Smooth muscle cell (in vitro differentiated cells): Measurements from ENCODE around the gene LCORL. TPM values are rescaled to one million over a fixed set of nuclear protein-coding genes. Genes with fewer than 3 reads are reported as not detected.
A peak's percentile ranks its signal among the peaks of the same experiment; 100 is the strongest.
"Not testable (repeated sequence)": the region's sequence is repeated elsewhere in the genome, so short reads cannot be mapped to it uniquely, and the experiment has no call there.

Source experiments
- DNase-seq: peaks from one replicate; lab custom pipeline; 2025; ENCODE audit not compliant: unreplicated experiment; lab: John Stamatoyannopoulos, UW
- H2AFZ ChIP-seq: fragments of 200-600 bp; sonication (generic); 2 replicates; pipeline ENCODE4 v1.6.0; 2016; ENCODE audit warnings: antibody characterized with exemption, low read depth, mild to moderate bottlenecking
- H3F3A ChIP-seq: fragments of 200-600 bp; sonication (generic); 2 replicates; pipeline ENCODE4 v1.6.0; 2017; ENCODE audit warnings: antibody characterized with exemption, low read depth
- H3K27ac ChIP-seq: fragments of 200-600 bp; sonication (generic); 2 replicates; pipeline ENCODE4 v1.5.1; 2016; ENCODE audit warnings: low read depth, mild to moderate bottlenecking
- H3K27me3 ChIP-seq: fragments of 200-600 bp; sonication (generic); 2 replicates; pipeline ENCODE4 v1.6.1; 2016; ENCODE audit warnings: low read depth, mild to moderate bottlenecking
- H3K36me3 ChIP-seq: fragments of 200-600 bp; sonication (generic); 2 replicates; pipeline ENCODE4 v1.5.1; 2016; ENCODE audit warnings: low read depth
- H3K4me1 ChIP-seq: fragments of 200-600 bp; sonication (generic); 2 replicates; pipeline ENCODE4 v1.5.1; 2016; ENCODE audit warnings: low read depth
- H3K4me2 ChIP-seq: fragments of 200-600 bp; sonication (generic); 2 replicates; pipeline ENCODE4 v1.6.0; 2016; ENCODE audit warnings: mild to moderate bottlenecking
- H3K4me3 ChIP-seq: fragments of 200-600 bp; sonication (generic); 2 replicates; pipeline ENCODE4 v1.5.1; 2016; ENCODE audit warnings: mild to moderate bottlenecking
- H3K79me2 ChIP-seq: fragments of 200-600 bp; sonication (generic); 2 replicates; pipeline ENCODE4 v1.6.0; 2016; ENCODE audit warnings: low read depth, mild to moderate bottlenecking
- H3K9ac ChIP-seq: fragments of 200-600 bp; sonication (generic); 2 replicates; pipeline ENCODE4 v1.6.0; 2016; ENCODE audit warnings: low read depth
- H3K9me3 ChIP-seq: fragments of 200-600 bp; sonication (generic); replicated peaks from 2 replicates; pipeline ENCODE4 v1.5.1; 2016; ENCODE audit warnings: low read depth
- H4K20me1 ChIP-seq: fragments of 200-600 bp; sonication (generic); 2 replicates; pipeline ENCODE4 v1.6.0; 2016; ENCODE audit warnings: low read depth
- CTCF ChIP-seq: fragments of 200-600 bp; sonication (generic); IDR thresholded peaks from 2 replicates; pipeline ENCODE4 v1.5.1; 2017; ENCODE audit warnings: borderline replicate concordance, mild to moderate bottlenecking, antibody characterized with exemption; ENCODE audit not compliant: insufficient read depth, poor library complexity, severe bottlenecking
- WGBS: methylation state at CpG from one replicate; pipeline ENCODE4 v1.1.7; 2016; ENCODE audit warnings: low lambda C conversion rate; 5-methylcytosine and 5-hydroxymethylcytosine counted together
- polyA plus RNA-seq: library from polyadenylated mRNA; unstranded; fragments of >200 nt; fragmentation: Nextera tagmentation; extraction: Ambion mirVana; gene quantifications from 2 replicates; pipeline ENCODE4 v1.2.1, GENCODE V29; 2016
- total RNA-seq: library from RNA; depleted of rRNA; stranded (reverse); fragments of >200 nt; gene quantifications from 2 replicates; pipeline ENCODE4 v1.2.3, GENCODE V29; 2014

LCORL gene
- total and polyA plus RNA-seq, 2 experiments from 2014 or later = 11.2 to 16.6 TPM

GRCh38 chr4:17859793-17860406 lies 161.7 kb downstream of the LCORL start:
- Histone ChIP-seq H3K79me2 (no peaks in the 10 kb centered on the region), H3K4me2 (no peak overlapping the region), H3F3A (no peaks in the 10 kb centered on the region), H3K4me3 (no peak overlapping the region), H2AFZ (no peak overlapping the region), H3K36me3 (no peaks in the 10 kb centered on the region), H3K9ac (no peak overlapping the region), H3K27ac (no peak overlapping the region), H3K9me3 (no peaks in the 10 kb centered on the region), H3K27me3 (no peaks in the 10 kb centered on the region), H3K4me1 (no peaks in the 10 kb centered on the region), H4K20me1 (no peaks in the 10 kb centered on the region)
- TF ChIP-seq CTCF = no peak
- DNase-seq = no peak
- 97% methylated on average over 5 of the region's 5 CpGs for WGBS

- Histone ChIP-seq H3K4me2 (peak overlapping the region; percentile 24), H4K20me1 (no peaks in the 10 kb centered on the region), H3K36me3 (no peaks in the 10 kb centered on the region), H3K9ac (no peak overlapping the region), H3K4me3 (no peak overlapping the region), H2AFZ (no peak overlapping the region), H3K9me3 (no peaks in the 10 kb centered on the region), H3K27me3 (no peaks in the 10 kb centered on the region), H3K79me2 (no peaks in the 10 kb centered on the region), H3K27ac (no peak overlapping the region), H3F3A (no peaks in the 10 kb centered on the region), H3K4me1 (no peaks in the 10 kb centered on the region)
- TF ChIP-seq CTCF = no peak
- 33% methylated on average over 3 of the region's 3 CpGs for WGBS
- DNase-seq = no peak
Measured at GRCh38 chr4:17854036-17854435, 167.5 kb downstream of the LCORL start.

- no peak for TF ChIP-seq CTCF
- Histone ChIP-seq H3K27ac (no peak overlapping the region), H3K4me1 (no peaks in the 10 kb centered on the region), H3K27me3 (no peaks in the 10 kb centered on the region), H3K9ac (no peak overlapping the region), H3K36me3 (no peaks in the 10 kb centered on the region), H4K20me1 (no peaks in the 10 kb centered on the region), H3K4me2 (no peak overlapping the region), H3K4me3 (no peak overlapping the region), H2AFZ (no peak overlapping the region), H3F3A (no peaks in the 10 kb centered on the region), H3K9me3 (no peaks in the 10 kb centered on the region), H3K79me2 (no peaks in the 10 kb centered on the region)
- DNase-seq = no peak
Measured at GRCh38 chr4:17851959-17852358, 169.6 kb downstream of the LCORL start.

- H3K27me3 ChIP-seq, H3K9ac ChIP-seq, H4K20me1 ChIP-seq, H3K9me3 ChIP-seq, DNase-seq, H3K36me3 ChIP-seq, H3K27ac ChIP-seq, H3K4me2 ChIP-seq, H3K79me2 ChIP-seq, H3F3A ChIP-seq, H3K4me1 ChIP-seq, H3K4me3 ChIP-seq, H2AFZ ChIP-seq: not testable (repeated sequence)
- 96% methylated on average over 1 of the region's 1 CpG for WGBS
Measured at GRCh38 chr4:17850295-17850694, 171.3 kb downstream of the LCORL start.
